HFFc6 (cell line): ENCODE results near the gene TEX2. TPM values are rescaled to one million over a fixed set of nuclear protein-coding genes. Genes with fewer than 3 reads are reported as not detected.
A peak's percentile ranks its signal among the peaks of the same experiment; 100 is the strongest.

Experiments
- DNase-seq: peaks from one replicate; pipeline ENCODE4 v3.0.0-alpha.2; 2018
- H3K27ac Mint-ChIP-seq: 2 replicates; pipeline ENCODE4 v1.8.0; 2020; ENCODE audit warnings: mild to moderate bottlenecking, mixed read lengths
- H3K27me3 Mint-ChIP-seq: 2 replicates; pipeline ENCODE4 v1.8.0; 2021; ENCODE audit warnings: mild to moderate bottlenecking, moderate library complexity, mixed read lengths; ENCODE audit not compliant: insufficient read depth
- H3K36me3 Mint-ChIP-seq: 2 replicates; pipeline ENCODE4 v1.8.0; 2021; ENCODE audit warnings: low read depth, mixed read lengths
- H3K4me1 Mint-ChIP-seq: 2 replicates; pipeline ENCODE4 v1.8.0; 2020; ENCODE audit warnings: low read depth, mixed read lengths
- H3K4me3 Mint-ChIP-seq: 2 replicates; pipeline ENCODE4 v1.8.0; 2020; ENCODE audit warnings: mild to moderate bottlenecking, moderate library complexity, mixed read lengths
- H3K9me3 Mint-ChIP-seq: 2 replicates; pipeline ENCODE4 v1.8.0; 2020; ENCODE audit warnings: mild to moderate bottlenecking, mixed read lengths
- CTCF ChIP-seq: fragments of 200-600 bp; sonication (generic); IDR thresholded peaks from 2 replicates; pipeline ENCODE4 v1.5.0; 2021; ENCODE audit warnings: antibody characterized with exemption, mild to moderate bottlenecking
- total RNA-seq, 6 experiments: library from RNA; stranded (reverse); fragmentation: NEBNext Ultra II Directional; extraction: Animal tissue kit (Norgen Biotek cat#: 25700); gene quantifications; 2 replicates in 1 of 6; 3 replicates in 5 of 6; pipeline ENCODE4 v1.2.3, GENCODE V29; 2021

TEX2 gene
- total RNA-seq, 6 experiments from 2014 or later = 41.2 to 58.7 (median 44.4) TPM

- H3K4me1 Mint-ChIP-seq = peaks cover 54% of the 10 kb centered on the region
- no peaks in the 10 kb centered on the region for H3K27me3 Mint-ChIP-seq
- DNase-seq = no peak
- no peak for TF ChIP-seq CTCF
- no peaks in the 10 kb centered on the region for H3K9me3 Mint-ChIP-seq
- no peaks in the 10 kb centered on the region for H3K36me3 Mint-ChIP-seq
- H3K27ac Mint-ChIP-seq = no peak overlapping the region
- no peak overlapping the region for H3K4me3 Mint-ChIP-seq
These were observed 104.7 kb downstream of the TEX2 start for GRCh38 chr17:64158406-64158805.

GRCh38 chr17:64157669-64158180 lies 105.3 kb downstream of the TEX2 start:
- H3K36me3 Mint-ChIP-seq = no peaks in the 10 kb centered on the region
- no peak for TF ChIP-seq CTCF
- H3K4me1 Mint-ChIP-seq = peaks cover 54% of the 10 kb centered on the region
- no peaks in the 10 kb centered on the region for H3K27me3 Mint-ChIP-seq
- H3K9me3 Mint-ChIP-seq = no peaks in the 10 kb centered on the region
- H3K27ac Mint-ChIP-seq = no peak overlapping the region
- no peak for DNase-seq
- no peak overlapping the region for H3K4me3 Mint-ChIP-seq

- DNase-seq = no peak
- Mint-ChIP-seq H3K36me3 (no peaks in the 10 kb centered on the region), H3K27me3 (no peaks in the 10 kb centered on the region), H3K9me3 (no peaks in the 10 kb centered on the region), H3K4me3 (no peak overlapping the region), H3K4me1 (peaks cover 50% of the 10 kb centered on the region), H3K27ac (no peak overlapping the region)
- TF ChIP-seq CTCF = no peak
These were observed 106.4 kb downstream of the TEX2 start for GRCh38 chr17:64156670-64157069.

- Mint-ChIP-seq H3K9me3 (no peaks in the 10 kb centered on the region), H3K4me1 (peaks cover 43% of the 10 kb centered on the region), H3K36me3 (0 out of 2 replicates have a peak, but pooled peaks cover 5% of the 10 kb centered on the region), H3K27me3 (no peaks in the 10 kb centered on the region), H3K27ac (no peak overlapping the region; the same call in 1 of the 2 replicates), H3K4me3 (no peak overlapping the region)
- no peak for DNase-seq
- no peak for TF ChIP-seq CTCF
These were observed 107.1 kb downstream of the TEX2 start for GRCh38 chr17:64155751-64156544.

GRCh38 chr17:64155129-64155528 lies 107.9 kb downstream of the TEX2 start:
- Mint-ChIP-seq H3K4me3 (no peak overlapping the region), H3K4me1 (peaks cover 35% of the 10 kb centered on the region), H3K27me3 (no peaks in the 10 kb centered on the region), H3K9me3 (no peaks in the 10 kb centered on the region), H3K36me3 (0 out of 2 replicates have a peak, but pooled peaks cover 5% of the 10 kb centered on the region), H3K27ac (peak overlapping the region; percentile 46; the same call in 1 of the 2 replicates)
- no peak for DNase-seq
- no peak for TF ChIP-seq CTCF
